BLaER1 treated with 17β-estradiol and CSF1 and Interleukin-3, amounts not matched to agents 10 nM and 100 nM (cell line): Measurements from ENCODE around the gene RGS7.

Source experiments
- H3K27ac ChIP-seq, 11 experiments: shearing (Covaris generic); formaldehyde crosslinking; 2 replicates each; pipeline ENCODE4 v1.8.1; 2022
- H3K27me3 ChIP-seq, 11 experiments: shearing (Covaris generic); formaldehyde crosslinking; 2 replicates each; pipeline ENCODE4 v1.8.1; 2022
- H3K36me3 ChIP-seq, 11 experiments: shearing (Covaris generic); formaldehyde crosslinking; 2 replicates each; pipeline ENCODE4 v1.8.1; 2022
- H3K4me1 ChIP-seq, 10 experiments: shearing (Covaris generic); formaldehyde crosslinking; 2 replicates each; pipeline ENCODE4 v1.8.1; 2022
- H3K4me2 ChIP-seq, 11 experiments: shearing (Covaris generic); formaldehyde crosslinking; 2 replicates each; pipeline ENCODE4 v1.8.1; 2022
- H3K4me3 ChIP-seq, 10 experiments: shearing (Covaris generic); formaldehyde crosslinking; 2 replicates each; pipeline ENCODE4 v1.8.1; 2022
- H3K9ac ChIP-seq, 11 experiments: shearing (Covaris generic); formaldehyde crosslinking; 2 replicates each; pipeline ENCODE4 v1.8.1; 2022
- H3K9me3 ChIP-seq, 11 experiments: shearing (Covaris generic); formaldehyde crosslinking; replicated peaks in 1 of 11; 2 replicates each; pipeline ENCODE4 v1.8.1; 2022
- H4K20me1 ChIP-seq, 11 experiments: shearing (Covaris generic); formaldehyde crosslinking; 2 replicates each; pipeline ENCODE4 v1.8.1; 2022
- Cebpa-rat ChIP-seq, 11 experiments: shearing (Covaris generic); IDR thresholded peaks; 2 replicates each; pipeline ENCODE4 v1.8.1; 2022

Gene RGS7

DNA sequence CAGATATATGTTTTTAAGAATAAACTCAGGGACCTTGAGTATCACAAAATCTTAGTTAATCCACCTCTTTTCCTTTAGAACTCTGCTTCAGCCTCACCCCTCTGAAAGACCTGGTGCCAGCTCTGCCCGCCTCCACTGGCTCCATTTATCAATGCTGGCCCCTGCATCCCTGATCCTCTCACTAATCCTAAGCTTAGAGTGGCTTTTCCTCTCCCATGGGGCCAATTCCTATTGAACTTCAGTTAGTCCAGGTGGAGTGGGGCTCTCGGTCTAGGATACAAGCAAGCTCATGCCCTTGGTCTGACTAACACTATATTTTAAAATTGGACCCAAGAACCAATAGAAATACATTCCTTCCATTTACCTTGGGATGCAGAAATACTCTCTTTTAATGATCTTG, 87.0 kb downstream of the RGS7 start:
- no peaks in the 10 kb centered on the region for H3K4me1 ChIP-seq
- no peaks in the 10 kb centered on the region for H3K27me3 ChIP-seq
- peaks cover 14 to 29% (median 18%) of the 10 kb centered on the region in 11 experiments; a peak in 19 of 22 replicates for H3K9me3 ChIP-seq
- H3K9ac ChIP-seq: no peak overlapping the region
- H4K20me1 ChIP-seq: no peaks in the 10 kb centered on the region
- no peak overlapping the region for H3K4me3 ChIP-seq
- no peak overlapping the region for H3K27ac ChIP-seq
- H3K36me3 ChIP-seq: no peaks in the 10 kb centered on the region
- H3K4me2 ChIP-seq: no peak overlapping the region
- TF ChIP-seq Cebpa-rat (IDR thresholded peaks at IDR 0.05): no peak

DNA sequence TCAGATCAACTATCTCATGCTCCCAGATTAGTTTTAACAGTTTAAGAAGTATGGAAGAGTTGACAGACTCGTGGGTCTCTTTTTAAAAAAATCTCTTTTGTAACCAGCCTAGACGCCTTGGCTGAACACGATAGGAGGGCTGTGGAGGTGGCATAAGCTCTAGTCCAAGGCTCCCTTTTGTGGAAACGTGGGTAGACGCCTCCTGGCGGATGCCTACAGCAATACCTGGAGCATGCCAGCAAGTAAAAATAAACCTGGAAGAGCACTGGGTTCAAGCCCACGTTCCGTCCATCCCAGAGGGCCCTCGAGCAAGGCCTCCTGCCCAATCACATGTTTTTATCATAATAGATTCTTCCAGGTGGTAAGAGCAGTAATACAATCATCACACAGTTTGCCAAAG, 87.9 kb downstream of the RGS7 start:
- H3K4me3 ChIP-seq: no peak overlapping the region
- H3K4me2 ChIP-seq: no peak overlapping the region
- peaks cover 14 to 29% (median 18%) of the 10 kb centered on the region in 11 experiments; a peak in 19 of 22 replicates for H3K9me3 ChIP-seq
- H3K36me3 ChIP-seq: no peaks in the 10 kb centered on the region
- H4K20me1 ChIP-seq: no peaks in the 10 kb centered on the region
- no peak for TF ChIP-seq Cebpa-rat (IDR thresholded peaks at IDR 0.05)
- H3K27me3 ChIP-seq: no peaks in the 10 kb centered on the region
- H3K4me1 ChIP-seq: no peaks in the 10 kb centered on the region
- no peak overlapping the region for H3K27ac ChIP-seq
- no peak overlapping the region for H3K9ac ChIP-seq

DNA sequence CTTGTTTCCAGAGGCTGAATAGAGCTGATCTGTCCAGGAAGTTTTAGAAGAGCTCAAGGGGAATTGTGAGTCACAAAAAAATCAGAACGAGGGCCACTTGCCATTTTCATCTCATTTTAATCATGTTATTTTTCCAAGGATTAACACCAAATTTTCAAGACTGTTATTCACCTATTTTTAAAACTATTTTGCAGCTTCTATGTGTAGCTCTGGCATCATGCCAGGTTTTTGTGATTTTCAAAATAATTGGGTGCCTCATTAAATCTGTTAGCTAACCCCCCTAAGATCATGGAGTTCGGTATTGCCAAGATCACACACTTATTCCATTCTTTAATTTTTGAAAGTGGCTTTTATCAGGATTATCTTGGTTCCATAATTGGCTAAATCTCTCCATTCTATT, 90.9 kb downstream of the RGS7 start:
- H3K27me3 ChIP-seq: no peaks in the 10 kb centered on the region

DNA sequence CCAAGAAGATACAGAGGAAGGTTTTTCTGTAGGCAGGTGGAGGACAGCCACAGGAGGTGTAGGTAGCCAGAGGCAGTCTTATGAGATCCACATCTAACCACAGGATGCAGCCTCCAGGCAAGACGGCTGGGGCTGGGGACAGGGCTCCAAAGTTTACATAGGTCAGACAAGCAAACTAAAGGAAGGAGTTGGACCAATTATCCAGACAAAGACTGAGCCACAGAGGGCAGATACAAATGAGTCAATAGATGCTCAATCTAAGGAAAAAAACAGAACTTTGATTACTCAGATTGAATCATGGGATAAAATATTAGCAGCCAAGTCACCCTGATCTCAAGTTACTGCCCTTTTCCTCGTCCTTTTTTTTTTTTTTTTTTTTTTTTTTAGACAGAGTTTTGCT, 91.6 kb downstream of the RGS7 start:
- TF ChIP-seq Cebpa-rat (IDR thresholded peaks at IDR 0.05): no peak
- Histone ChIP-seq H4K20me1 (no peaks in the 10 kb centered on the region), H3K4me1 (no peaks in the 10 kb centered on the region), H3K9me3 (no peaks in the 10 kb centered on the region), H3K4me2 (no peak overlapping the region), H3K27ac (no peak overlapping the region), H3K4me3 (no peak overlapping the region), H3K27me3 (no peaks in the 10 kb centered on the region), H3K9ac (no peak overlapping the region), H3K36me3 (no peaks in the 10 kb centered on the region)

More for the DNA sequence above, 90.9 kb downstream of the RGS7 start:
- Histone ChIP-seq H3K4me1 (no peaks in the 10 kb centered on the region), H3K36me3 (no peaks in the 10 kb centered on the region), H4K20me1 (no peaks in the 10 kb centered on the region), H3K4me3 (no peak overlapping the region), H3K9me3 (0 out of 22 replicates have a peak, but pooled peaks cover 0 to 2% (median 0%) of the 10 kb centered on the region in 11 experiments), H3K9ac (no peak overlapping the region), H3K4me2 (no peak overlapping the region), H3K27ac (no peak overlapping the region)
- no peak for TF ChIP-seq Cebpa-rat (IDR thresholded peaks at IDR 0.05)

DNA sequence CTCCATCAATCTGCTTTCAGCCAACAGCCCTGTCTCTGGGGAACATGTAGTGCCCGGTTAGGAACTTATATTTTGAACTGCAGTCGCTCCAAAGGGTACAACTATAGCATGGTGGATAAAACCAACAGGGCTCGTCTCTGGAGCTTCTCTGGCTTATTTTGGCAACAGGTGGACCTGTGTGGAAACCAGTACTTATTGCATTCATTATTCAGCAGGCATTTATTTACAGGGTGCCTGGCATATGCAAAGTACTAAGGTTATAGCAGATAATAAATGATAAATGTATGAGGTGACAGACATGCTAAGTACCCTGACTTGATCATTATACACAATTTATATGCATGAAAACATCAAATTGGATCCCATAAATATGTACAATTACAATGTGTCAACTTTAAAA, 93.7 kb downstream of the RGS7 start:
- Histone ChIP-seq H3K4me1 (no peaks in the 10 kb centered on the region), H3K27ac (no peak overlapping the region), H3K4me3 (no peak overlapping the region), H3K4me2 (no peak overlapping the region), H3K27me3 (no peaks in the 10 kb centered on the region), H3K36me3 (no peaks in the 10 kb centered on the region), H3K9me3 (no peaks in the 10 kb centered on the region), H3K9ac (no peak overlapping the region), H4K20me1 (no peaks in the 10 kb centered on the region)
- TF ChIP-seq Cebpa-rat (IDR thresholded peaks at IDR 0.05): no peak

DNA sequence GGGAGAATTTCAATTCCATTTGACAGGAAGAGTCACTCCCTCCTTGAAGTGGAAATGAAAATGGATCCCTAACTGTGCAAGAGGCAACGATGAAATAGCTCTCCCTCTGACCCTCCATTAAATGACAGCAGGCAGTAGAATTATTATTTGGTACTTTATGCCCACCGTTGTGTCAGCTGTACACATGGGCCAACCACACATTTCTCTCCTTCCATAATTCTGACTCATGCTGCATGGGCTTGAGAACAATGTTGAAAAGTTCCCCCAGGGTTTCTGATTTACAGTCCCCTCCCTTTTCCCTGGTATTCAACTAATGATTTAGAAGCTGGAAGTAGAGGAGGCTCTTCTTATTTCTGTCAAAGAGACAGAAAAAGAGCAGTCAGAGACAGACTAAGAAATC, 103.5 kb downstream of the RGS7 start:
- no peak for TF ChIP-seq Cebpa-rat (IDR thresholded peaks at IDR 0.05)
- H3K27ac ChIP-seq: no peak overlapping the region
- H4K20me1 ChIP-seq: no peaks in the 10 kb centered on the region
- no peaks in the 10 kb centered on the region for H3K36me3 ChIP-seq
- peaks cover 0 to 9% (median 0%) of the 10 kb centered on the region in 11 experiments; a peak in 4 of 22 replicates for H3K9me3 ChIP-seq
- no peaks in the 10 kb centered on the region for H3K4me1 ChIP-seq
- no peak overlapping the region for H3K4me2 ChIP-seq
- no peak overlapping the region for H3K9ac ChIP-seq
- H3K27me3 ChIP-seq: no peaks in the 10 kb centered on the region
- no peak overlapping the region for H3K4me3 ChIP-seq

DNA sequence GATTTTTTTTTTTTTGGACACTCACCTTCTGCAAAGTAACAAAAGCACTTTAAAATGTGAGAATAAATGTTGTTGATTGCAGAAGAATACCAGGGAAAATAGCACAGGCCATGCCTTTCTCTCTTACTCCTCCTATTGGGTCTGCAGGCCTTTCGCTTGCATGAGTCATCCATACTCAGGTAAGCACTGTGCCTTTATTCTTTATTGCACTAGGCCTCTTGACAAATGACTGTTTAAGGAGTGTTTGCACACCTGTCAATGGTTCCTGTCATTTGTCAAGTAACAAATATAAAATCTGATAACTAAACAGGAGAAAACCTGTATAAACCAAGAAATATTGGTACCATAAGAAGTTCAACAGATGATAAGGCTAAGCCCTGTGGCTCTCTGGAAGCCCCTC, 106.5 kb downstream of the RGS7 start:
- TF ChIP-seq Cebpa-rat (IDR thresholded peaks at IDR 0.05): no peak
- Histone ChIP-seq H4K20me1 (no peaks in the 10 kb centered on the region), H3K36me3 (no peaks in the 10 kb centered on the region), H3K4me3 (no peak overlapping the region), H3K4me1 (no peaks in the 10 kb centered on the region), H3K9ac (no peak overlapping the region), H3K9me3 (peaks cover 0 to 13% (median 5%) of the 10 kb centered on the region in 11 experiments; a peak in 6 of 22 replicates), H3K4me2 (no peak overlapping the region), H3K27me3 (no peaks in the 10 kb centered on the region), H3K27ac (no peak overlapping the region)

DNA sequence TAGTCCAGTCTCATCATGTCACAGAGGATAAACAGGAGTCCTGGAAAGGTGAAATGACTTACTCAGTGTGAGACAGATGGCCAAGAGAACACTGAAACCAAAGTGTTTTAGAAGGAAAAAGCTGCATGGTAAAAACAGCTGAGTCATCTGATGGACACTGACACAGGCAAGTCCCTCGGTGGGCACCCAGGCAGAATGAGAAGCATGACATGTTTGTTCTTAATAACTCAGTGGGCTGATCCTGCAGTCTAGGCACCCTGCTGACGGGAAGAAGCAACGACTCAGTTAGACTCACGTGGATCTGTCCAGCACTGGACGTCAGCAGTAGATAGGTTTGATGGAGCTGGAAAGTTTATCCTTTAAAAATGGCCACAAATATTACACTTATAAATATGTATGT, 116.9 kb downstream of the RGS7 start:
- Histone ChIP-seq H3K4me3 (no peak overlapping the region), H3K4me1 (no peaks in the 10 kb centered on the region), H3K36me3 (no peaks in the 10 kb centered on the region), H3K4me2 (no peak overlapping the region), H3K27ac (no peak overlapping the region), H4K20me1 (no peaks in the 10 kb centered on the region), H3K9me3 (peaks cover 0 to 3% (median 0%) of the 10 kb centered on the region in 11 experiments; a peak in 2 of 22 replicates), H3K9ac (no peak overlapping the region), H3K27me3 (no peaks in the 10 kb centered on the region)
- no peak for TF ChIP-seq Cebpa-rat (IDR thresholded peaks at IDR 0.05)

DNA sequence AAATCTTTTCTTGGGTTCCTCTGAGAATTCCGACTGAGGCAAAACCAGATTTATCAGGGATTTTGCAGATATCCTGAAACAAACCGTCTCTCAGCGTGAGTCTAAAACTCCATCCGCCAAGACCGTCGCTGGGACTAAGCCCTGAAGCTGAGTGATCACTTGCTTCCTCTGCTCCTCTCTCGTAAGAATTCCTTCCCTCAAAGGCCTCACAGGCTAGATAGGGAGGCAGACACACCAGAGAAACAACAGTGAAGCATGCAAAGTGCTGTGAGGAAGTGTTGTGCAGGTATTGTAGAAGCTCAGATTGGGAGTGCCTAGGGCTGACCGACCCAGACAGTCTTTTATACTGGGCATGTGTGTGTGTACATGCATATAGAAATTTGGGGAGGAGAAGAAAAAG, 119.1 kb downstream of the RGS7 start:
- Histone ChIP-seq H3K9ac (no peak overlapping the region), H4K20me1 (no peaks in the 10 kb centered on the region), H3K4me2 (no peak overlapping the region), H3K4me3 (no peak overlapping the region), H3K27ac (no peak overlapping the region), H3K27me3 (no peaks in the 10 kb centered on the region), H3K9me3 (no peaks in the 10 kb centered on the region), H3K4me1 (no peaks in the 10 kb centered on the region), H3K36me3 (no peaks in the 10 kb centered on the region)
- no peak for TF ChIP-seq Cebpa-rat (IDR thresholded peaks at IDR 0.05)

DNA sequence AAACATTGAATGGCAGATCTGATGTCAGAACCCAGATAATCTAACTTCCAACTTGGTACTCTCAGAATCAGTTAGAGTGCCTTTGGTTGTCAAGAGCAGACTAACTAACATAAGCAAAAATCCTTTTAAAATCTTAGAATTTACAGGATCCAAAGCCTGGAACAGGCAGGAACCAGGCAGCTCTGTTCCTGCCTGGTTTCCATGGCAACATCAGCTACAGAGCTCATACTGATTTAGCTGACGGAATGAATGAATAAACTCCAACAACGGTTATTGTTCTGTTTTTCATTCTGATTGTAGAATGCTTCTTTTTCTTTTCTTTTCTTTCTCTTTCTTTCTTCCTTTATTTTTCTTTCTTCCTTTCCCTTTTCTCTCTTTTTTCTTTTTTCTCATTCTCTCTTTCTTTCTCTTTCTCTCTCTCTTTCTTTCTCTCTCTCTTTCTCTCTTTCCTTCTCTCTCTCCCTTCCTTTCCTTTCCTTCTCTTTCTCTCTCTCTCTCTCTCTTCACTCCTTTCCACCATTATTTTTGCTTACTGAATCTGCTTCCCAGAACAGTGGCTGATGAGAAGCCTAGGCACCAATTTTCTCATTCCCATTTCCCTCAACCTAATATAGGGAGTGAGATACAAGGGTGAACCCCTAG, 121.6 kb downstream of the RGS7 start:
- Histone ChIP-seq H3K4me1 (no peaks in the 10 kb centered on the region), H3K27me3 (no peaks in the 10 kb centered on the region), H3K27ac (no peak overlapping the region), H3K9ac (no peak overlapping the region), H4K20me1 (no peaks in the 10 kb centered on the region), H3K4me3 (no peak overlapping the region), H3K9me3 (no peaks in the 10 kb centered on the region), H3K4me2 (no peak overlapping the region), H3K36me3 (no peaks in the 10 kb centered on the region)
- TF ChIP-seq Cebpa-rat (IDR thresholded peaks at IDR 0.05): no peak
